ENCODE measurements around the gene SLC9A5.

Gene SLC9A5

GRCh38 chr16:67228905-67229304 is 19.9 kb upstream of the SLC9A5 start:
- Histone ChIP-seq H3K9me3 (ENCODE audit: insufficient read depth, low read depth, low read length) (no peaks in the 10 kb centered on the region), H3K23ac (ENCODE audit: low read length) (no peak overlapping the region), H3K14ac (ENCODE audit: low read length) (no peak overlapping the region), H4K8ac (ENCODE audit: low read depth, low read length) (no peak overlapping the region), H4K12ac (ENCODE audit: low read depth, low read length) (no peak overlapping the region), H3K36me3 (ENCODE audit: control insufficient read depth in 1 of 2, insufficient read depth in 2 of 2, low read length in 2 of 2) (peaks cover 44% of the 10 kb centered on the region in 2 experiments), H3K9ac (ENCODE audit: low read length) (no peak overlapping the region), H3K27ac (ENCODE audit: low read depth, low read length) (no peak overlapping the region), H2AK5ac (ENCODE audit: low read length) (no peak overlapping the region), H2BK120ac (ENCODE audit: insufficient read depth, low read length, poor library complexity) (no peak overlapping the region), H3K4ac (ENCODE audit: low read depth, low read length) (no peak overlapping the region), H2BK12ac (ENCODE audit: low read length) (no peak overlapping the region), H3K4me3 (ENCODE audit: low read depth, low read length) (no peak overlapping the region), H2AFZ (ENCODE audit: insufficient read depth, low read length, poor library complexity) (no peak overlapping the region), H3K79me1 (ENCODE audit: low read length) (peaks cover 8% of the 10 kb centered on the region), H3K4me1 (ENCODE audit: control insufficient read depth in 1 of 2, insufficient read depth in 2 of 2, low read length in 2 of 2) (peaks cover 12% of the 10 kb centered on the region in 2 experiments), H3K79me2 (ENCODE audit: control insufficient read depth, insufficient read depth, low read length, poor library complexity) (peaks cover 9% of the 10 kb centered on the region), H3K27me3 (ENCODE audit: insufficient read depth, low read length) (no peaks in the 10 kb centered on the region), H3K4me2 (ENCODE audit: low read length) (no peak overlapping the region), H3K18ac (ENCODE audit: low read length) (no peak overlapping the region), H4K91ac (ENCODE audit: low read depth, low read length) (no peak overlapping the region), H2BK5ac (ENCODE audit: low read depth, low read length, poor library complexity) (no peak overlapping the region)
- no CpG with 5 or more reads among the region's 9 CpGs for WGBS (ENCODE audit: extremely low coverage, insufficient coverage, insufficient read length)
- DNase-seq = no peak

- Histone ChIP-seq H3K14ac (ENCODE audit: low read length) (no peak overlapping the region), H2BK5ac (ENCODE audit: low read depth, low read length, poor library complexity) (no peak overlapping the region), H3K9me3 (ENCODE audit: insufficient read depth, low read depth, low read length) (no peaks in the 10 kb centered on the region), H3K79me1 (ENCODE audit: low read length) (peaks cover 8% of the 10 kb centered on the region), H4K91ac (ENCODE audit: low read depth, low read length) (no peak overlapping the region), H3K27me3 (ENCODE audit: insufficient read depth, low read length) (no peaks in the 10 kb centered on the region), H3K4me1 (ENCODE audit: control insufficient read depth in 1 of 2, insufficient read depth in 2 of 2, low read length in 2 of 2) (peaks cover 10 to 12% of the 10 kb centered on the region in 2 experiments), H4K12ac (ENCODE audit: low read depth, low read length) (no peak overlapping the region), H2BK12ac (ENCODE audit: low read length) (no peak overlapping the region), H4K8ac (ENCODE audit: low read depth, low read length) (no peak overlapping the region), H3K79me2 (ENCODE audit: control insufficient read depth, insufficient read depth, low read length, poor library complexity) (peaks cover 9% of the 10 kb centered on the region), H3K18ac (ENCODE audit: low read length) (no peak overlapping the region), H3K36me3 (ENCODE audit: control insufficient read depth in 1 of 2, insufficient read depth in 2 of 2, low read length in 2 of 2) (peaks cover 48% of the 10 kb centered on the region in 2 experiments), H3K4ac (ENCODE audit: low read depth, low read length) (no peak overlapping the region), H3K27ac (ENCODE audit: low read depth, low read length) (no peak overlapping the region), H2BK120ac (ENCODE audit: insufficient read depth, low read length, poor library complexity) (no peak overlapping the region), H2AFZ (ENCODE audit: insufficient read depth, low read length, poor library complexity) (no peak overlapping the region), H3K23ac (ENCODE audit: low read length) (no peak overlapping the region), H2AK5ac (ENCODE audit: low read length) (no peak overlapping the region), H3K4me2 (ENCODE audit: low read length) (no peak overlapping the region), H3K9ac (ENCODE audit: low read length) (no peak overlapping the region), H3K4me3 (ENCODE audit: low read depth, low read length) (no peak overlapping the region)
- no CpG with 5 or more reads among the region's 32 CpGs for WGBS (ENCODE audit: extremely low coverage, insufficient coverage, insufficient read length)
- no peak for DNase-seq
These were observed 18.6 kb upstream of the SLC9A5 start for GRCh38 chr16:67229906-67230808.

GRCh38 chr16:67230809-67231660 is 17.7 kb upstream of the SLC9A5 start:
- Histone ChIP-seq H3K9ac (ENCODE audit: low read length) (no peak overlapping the region), H3K4me3 (ENCODE audit: low read depth, low read length) (no peak overlapping the region), H3K9me3 (ENCODE audit: insufficient read depth, low read depth, low read length) (no peaks in the 10 kb centered on the region), H3K14ac (ENCODE audit: low read length) (no peak overlapping the region), H2AFZ (ENCODE audit: insufficient read depth, low read length, poor library complexity) (no peak overlapping the region), H2AK5ac (ENCODE audit: low read length) (no peak overlapping the region), H2BK120ac (ENCODE audit: insufficient read depth, low read length, poor library complexity) (no peak overlapping the region), H3K18ac (ENCODE audit: low read length) (no peak overlapping the region), H3K27me3 (ENCODE audit: insufficient read depth, low read length) (no peaks in the 10 kb centered on the region), H2BK12ac (ENCODE audit: low read length) (no peak overlapping the region), H3K79me2 (ENCODE audit: control insufficient read depth, insufficient read depth, low read length, poor library complexity) (peaks cover 9% of the 10 kb centered on the region), H2BK5ac (ENCODE audit: low read depth, low read length, poor library complexity) (no peak overlapping the region), H4K8ac (ENCODE audit: low read depth, low read length) (no peak overlapping the region), H3K27ac (ENCODE audit: low read depth, low read length) (no peak overlapping the region), H4K12ac (ENCODE audit: low read depth, low read length) (no peak overlapping the region), H3K4me2 (ENCODE audit: low read length) (no peak overlapping the region), H3K23ac (ENCODE audit: low read length) (no peak overlapping the region), H3K36me3 (ENCODE audit: control insufficient read depth in 1 of 2, insufficient read depth in 2 of 2, low read length in 2 of 2) (peaks cover 51 to 54% of the 10 kb centered on the region in 2 experiments), H3K79me1 (ENCODE audit: low read length) (peaks cover 8% of the 10 kb centered on the region), H3K4ac (ENCODE audit: low read depth, low read length) (no peak overlapping the region), H3K4me1 (ENCODE audit: control insufficient read depth in 1 of 2, insufficient read depth in 2 of 2, low read length in 2 of 2) (peaks cover 10 to 12% of the 10 kb centered on the region in 2 experiments), H4K91ac (ENCODE audit: low read depth, low read length) (no peak overlapping the region)
- WGBS (ENCODE audit: extremely low coverage, insufficient coverage, insufficient read length) = no CpG with 5 or more reads among the region's 12 CpGs
- DNase-seq = no peak

GRCh38 chr16:67233596-67233995 is 15.2 kb upstream of the SLC9A5 start:
- no peak overlapping the region for H2AFZ ChIP-seq (ENCODE audit: insufficient read depth, low read length, poor library complexity)
- H3K4me2 ChIP-seq (ENCODE audit: low read length) = no peak overlapping the region
- no peak overlapping the region for H3K27ac ChIP-seq (ENCODE audit: low read depth, low read length)
- no peak overlapping the region for H2BK5ac ChIP-seq (ENCODE audit: low read depth, low read length, poor library complexity)
- no peak overlapping the region for H3K14ac ChIP-seq (ENCODE audit: low read length)
- no peak for DNase-seq
- H3K27me3 ChIP-seq (ENCODE audit: insufficient read depth, low read length) = no peaks in the 10 kb centered on the region
- no peaks in the 10 kb centered on the region for H3K79me1 ChIP-seq (ENCODE audit: low read length)
- H3K18ac ChIP-seq (ENCODE audit: low read length) = no peak overlapping the region
- no peaks in the 10 kb centered on the region for H3K9me3 ChIP-seq (ENCODE audit: insufficient read depth, low read depth, low read length)
- H2BK120ac ChIP-seq (ENCODE audit: insufficient read depth, low read length, poor library complexity) = no peak overlapping the region
- H4K8ac ChIP-seq (ENCODE audit: low read depth, low read length) = no peak overlapping the region
- H3K4me3 ChIP-seq (ENCODE audit: low read depth, low read length) = no peak overlapping the region
- H3K4ac ChIP-seq (ENCODE audit: low read depth, low read length) = no peak overlapping the region
- WGBS (ENCODE audit: extremely low coverage, insufficient coverage, insufficient read length) = no CpG with 5 or more reads among the region's 7 CpGs
- no peak overlapping the region for H4K91ac ChIP-seq (ENCODE audit: low read depth, low read length)
- no peaks in the 10 kb centered on the region for H3K4me1 ChIP-seq (ENCODE audit: control insufficient read depth in 1 of 2, insufficient read depth in 2 of 2, low read length in 2 of 2)
- H2AK5ac ChIP-seq (ENCODE audit: low read length) = no peak overlapping the region
- no peak overlapping the region for H2BK12ac ChIP-seq (ENCODE audit: low read length)
- H3K36me3 ChIP-seq (ENCODE audit: control insufficient read depth in 1 of 2, insufficient read depth in 2 of 2, low read length in 2 of 2) = peaks cover 64 to 66% of the 10 kb centered on the region in 2 experiments
- H4K12ac ChIP-seq (ENCODE audit: low read depth, low read length) = no peak overlapping the region
- H3K23ac ChIP-seq (ENCODE audit: low read length) = no peak overlapping the region
- no peak overlapping the region for H3K9ac ChIP-seq (ENCODE audit: low read length)
- H3K79me2 ChIP-seq (ENCODE audit: control insufficient read depth, insufficient read depth, low read length, poor library complexity) = no peaks in the 10 kb centered on the region
